Choroid plexus epithelial cell (primary cell): ENCODE results near the gene CSF1.
A peak's percentile ranks its signal among the peaks of the same experiment; 100 is the strongest.

Experiments used
- DNase-seq: peaks from one replicate; pipeline ENCODE4 v3.0.0-alpha.2; 2010; ENCODE audit warnings: low read depth
- H3K4me3 ChIP-seq: 2 replicates; pipeline ENCODE4 v1.5.1; 2011; ENCODE audit warnings: low read depth, mild to moderate bottlenecking, control low read depth, low read length, moderate library complexity
- TF ChIP-seq, protein P1 (sequence below): conservative IDR thresholded peaks from 2 replicates; pipeline ENCODE4 v1.5.1; 2011; ENCODE audit warnings: low read depth, mild to moderate bottlenecking, control low read depth, inconsistent platforms, low read length, moderate library complexity

Gene CSF1

DNA sequence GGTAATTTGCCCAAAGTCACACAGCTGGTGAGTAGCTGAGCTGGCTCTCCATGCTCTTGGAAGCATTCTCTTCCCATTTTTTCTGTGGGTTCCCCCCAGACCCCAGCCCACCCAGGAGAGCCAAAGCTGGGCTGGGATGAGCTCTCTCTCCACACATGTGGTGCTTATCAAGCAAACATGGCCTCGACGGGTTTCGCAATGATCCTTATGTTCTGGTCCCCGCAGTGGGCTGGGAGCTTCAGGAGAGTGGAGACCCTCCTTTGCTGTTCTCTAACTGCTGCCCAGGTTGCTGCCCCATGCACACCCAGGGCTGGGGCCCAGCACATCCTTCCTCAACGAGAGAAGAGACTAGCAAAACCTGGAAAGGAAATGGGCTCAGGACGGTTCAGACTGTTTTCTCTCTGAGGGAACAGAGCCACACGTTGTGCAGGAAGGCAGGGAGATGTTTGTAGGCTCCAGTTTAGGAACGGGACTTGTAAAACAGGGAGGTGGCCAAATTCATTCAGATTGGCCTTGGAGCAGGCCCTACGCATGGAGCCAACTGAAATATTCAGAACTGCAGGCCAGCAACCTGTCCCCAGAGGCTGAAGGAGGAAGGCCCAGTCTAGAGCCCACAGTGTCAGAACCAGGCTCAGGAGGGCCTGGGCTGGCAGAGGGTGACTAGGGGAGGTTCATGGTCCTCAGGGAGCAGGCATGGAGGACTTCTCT, 27.2 kb upstream of the CSF1 start:
- TF ChIP-seq, protein P1, sequence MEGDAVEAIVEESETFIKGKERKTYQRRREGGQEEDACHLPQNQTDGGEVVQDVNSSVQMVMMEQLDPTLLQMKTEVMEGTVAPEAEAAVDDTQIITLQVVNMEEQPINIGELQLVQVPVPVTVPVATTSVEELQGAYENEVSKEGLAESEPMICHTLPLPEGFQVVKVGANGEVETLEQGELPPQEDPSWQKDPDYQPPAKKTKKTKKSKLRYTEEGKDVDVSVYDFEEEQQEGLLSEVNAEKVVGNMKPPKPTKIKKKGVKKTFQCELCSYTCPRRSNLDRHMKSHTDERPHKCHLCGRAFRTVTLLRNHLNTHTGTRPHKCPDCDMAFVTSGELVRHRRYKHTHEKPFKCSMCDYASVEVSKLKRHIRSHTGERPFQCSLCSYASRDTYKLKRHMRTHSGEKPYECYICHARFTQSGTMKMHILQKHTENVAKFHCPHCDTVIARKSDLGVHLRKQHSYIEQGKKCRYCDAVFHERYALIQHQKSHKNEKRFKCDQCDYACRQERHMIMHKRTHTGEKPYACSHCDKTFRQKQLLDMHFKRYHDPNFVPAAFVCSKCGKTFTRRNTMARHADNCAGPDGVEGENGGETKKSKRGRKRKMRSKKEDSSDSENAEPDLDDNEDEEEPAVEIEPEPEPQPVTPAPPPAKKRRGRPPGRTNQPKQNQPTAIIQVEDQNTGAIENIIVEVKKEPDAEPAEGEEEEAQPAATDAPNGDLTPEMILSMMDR = no peak
- no peak for DNase-seq
- H3K4me3 ChIP-seq = no peak overlapping the region

DNA sequence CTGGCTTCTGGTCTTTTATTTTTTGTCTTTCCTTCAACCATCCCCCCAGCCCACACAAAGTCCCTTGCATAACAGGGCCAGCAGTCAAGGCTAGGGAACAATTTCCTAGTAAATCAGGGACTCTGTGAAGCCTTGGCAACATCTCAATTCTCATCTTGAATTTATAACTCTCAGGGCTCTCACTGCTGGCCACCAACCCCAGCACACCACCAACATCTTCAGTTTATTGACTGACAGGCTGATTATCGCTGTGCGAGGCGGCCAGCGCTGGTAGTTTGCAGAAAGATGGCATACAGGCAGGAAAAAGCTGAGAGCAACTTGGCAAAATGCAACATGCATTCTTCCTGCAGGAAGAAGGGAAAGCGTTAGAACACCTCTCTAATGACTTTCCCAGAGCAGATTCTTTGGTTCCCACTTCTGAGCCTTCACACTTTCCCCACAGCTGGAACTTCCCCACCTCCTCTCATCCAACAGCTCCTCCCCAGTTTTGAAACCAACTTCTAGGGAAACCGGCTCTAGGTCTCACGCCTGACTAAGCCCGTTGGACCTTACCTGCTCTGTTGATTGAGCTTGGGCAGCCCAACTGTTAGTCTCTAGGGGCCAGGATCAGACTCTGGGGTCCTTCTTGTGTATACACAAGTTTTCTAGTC, 26.3 kb upstream of the CSF1 start:
- TF ChIP-seq, protein P1 = no peak
- H3K4me3 ChIP-seq = no peak overlapping the region
- DNase-seq = no peak

DNA sequence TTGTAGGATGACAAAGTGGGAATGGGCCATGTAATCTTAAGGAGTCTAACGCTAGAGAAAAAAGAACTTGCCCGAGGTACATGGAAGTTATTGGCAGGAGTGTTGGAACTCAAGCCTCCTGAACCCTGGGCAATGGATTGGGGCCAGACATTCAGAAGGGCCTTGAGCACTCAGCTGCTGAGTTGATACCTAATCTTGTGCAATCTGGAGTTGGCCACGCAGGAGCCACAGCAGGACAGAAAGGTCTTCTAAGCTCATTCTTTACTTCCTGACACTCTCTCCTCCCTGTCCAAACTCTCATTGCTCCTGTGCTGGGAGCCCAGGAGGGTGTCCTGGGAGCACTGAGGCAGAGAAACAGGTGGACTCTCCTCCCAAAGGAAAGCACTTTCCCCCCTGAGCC, 25.1 kb upstream of the CSF1 start:
- TF ChIP-seq, protein P1 = no peak
- H3K4me3 ChIP-seq = no peak overlapping the region
- peak; percentile 51 for DNase-seq

DNA sequence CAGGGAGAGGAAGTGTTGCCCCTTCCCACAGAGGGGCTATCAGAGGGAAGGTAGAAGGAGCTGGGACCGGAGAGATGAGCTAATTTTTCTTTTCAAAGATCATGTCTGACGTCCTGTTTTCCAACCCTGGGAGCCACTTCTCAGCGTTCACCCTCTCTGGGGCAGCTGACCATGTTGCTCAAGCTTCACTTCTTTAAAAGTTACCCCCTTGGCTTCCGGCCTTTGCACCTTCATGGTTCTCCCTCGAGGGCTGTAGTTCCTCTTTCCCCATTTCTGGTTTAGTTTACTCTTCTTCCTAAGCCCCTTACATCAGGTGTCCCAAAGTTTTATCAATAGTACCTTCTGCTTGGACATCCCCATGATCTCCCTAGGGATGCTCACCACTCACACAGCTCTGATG, 23.8 kb upstream of the CSF1 start:
- no peak for DNase-seq
- no peak overlapping the region for H3K4me3 ChIP-seq
- TF ChIP-seq, protein P1 = no peak

DNA sequence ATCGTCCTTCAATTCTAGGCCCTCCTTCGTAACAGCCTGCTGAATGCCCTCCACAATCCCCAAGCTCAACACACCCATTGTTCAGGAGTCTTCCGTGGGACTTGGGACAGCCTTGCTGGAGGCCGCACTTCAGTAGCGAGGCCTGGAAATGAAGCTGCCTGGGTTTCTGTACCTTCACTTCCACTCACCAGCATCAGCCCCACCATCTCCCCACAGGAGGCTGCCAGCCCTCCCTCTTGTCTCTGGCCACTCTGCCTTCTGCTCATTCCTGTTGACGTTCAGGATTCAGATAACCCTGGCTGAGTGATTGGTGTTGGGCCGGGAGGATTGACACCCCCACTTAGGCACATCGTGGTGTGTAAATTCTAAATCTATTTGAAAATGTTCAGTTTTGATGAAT, 23.4 kb upstream of the CSF1 start:
- no peak overlapping the region for H3K4me3 ChIP-seq
- no peak for DNase-seq
- TF ChIP-seq, protein P1 = no peak

DNA sequence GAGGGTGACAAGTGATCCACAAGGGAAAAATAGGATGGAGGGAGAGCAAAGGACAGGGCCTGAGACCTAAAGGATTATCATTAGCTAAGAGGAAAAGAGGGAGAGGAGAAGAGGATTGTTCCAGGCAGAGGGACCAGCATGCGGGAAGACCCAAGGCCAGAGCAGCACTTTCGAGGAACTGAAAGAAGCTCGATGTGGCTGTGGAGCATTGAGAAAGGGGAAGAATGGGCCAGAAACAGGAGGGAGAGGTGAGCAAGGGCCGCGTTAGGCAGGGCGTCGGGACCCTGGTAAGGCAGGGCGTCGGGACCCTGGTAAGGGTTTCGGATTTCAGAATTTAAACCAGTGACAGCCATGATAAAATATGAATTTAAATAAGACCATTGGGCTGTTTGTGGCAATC, 22.8 kb upstream of the CSF1 start:
- no peak for DNase-seq
- H3K4me3 ChIP-seq = no peak overlapping the region
- TF ChIP-seq, protein P1 = no peak

DNA sequence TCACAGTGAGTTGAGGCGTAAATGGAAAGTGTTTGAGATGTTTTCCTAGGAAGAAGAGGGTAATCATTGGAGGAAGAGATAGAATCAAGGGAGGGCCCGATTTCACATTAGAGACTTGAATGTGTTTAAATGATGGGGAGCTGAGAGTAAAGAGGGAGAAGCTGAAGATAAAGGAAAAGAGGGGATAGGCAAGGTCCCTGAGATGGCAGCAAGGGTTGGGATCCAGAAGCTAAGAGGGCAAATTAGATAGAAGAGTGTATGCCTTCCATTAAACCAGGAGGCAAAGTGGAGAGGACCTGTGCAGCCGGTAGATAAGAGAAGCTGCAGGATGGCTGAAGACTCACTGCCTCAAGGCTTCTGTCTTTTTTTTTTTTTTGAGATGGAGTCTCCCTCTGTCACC, 21.6 kb upstream of the CSF1 start:
- DNase-seq = no peak
- no peak overlapping the region for H3K4me3 ChIP-seq
- TF ChIP-seq, protein P1 = no peak
